CD14-positive monocyte (primary cell): ENCODE results near the gene TMC6. TPM values are rescaled to one million over a fixed set of nuclear protein-coding genes. Genes with fewer than 3 reads are reported as not detected.

Source experiments
- DNase-seq, 3 donors: peaks; one replicate each; pipeline ENCODE4 v3.0.0-alpha.2; 2011 to 2022
- H2AFZ ChIP-seq: 2 replicates; pipeline ENCODE4 v1.6.0; 2012; ENCODE audit warnings: mild to moderate bottlenecking, low read depth, low read length, inconsistent platforms; ENCODE audit not compliant: insufficient read depth, poor library complexity, severe bottlenecking
- H3K27ac ChIP-seq, 2 donors: 1 replicate in 1 of 2; 2 replicates in 1 of 2; pipeline ENCODE4 v1.5.1; 2012 to 2013; ENCODE audit warnings: low read length in 2 of 2, control low read depth in 1 of 2, inconsistent platforms in 1 of 2, low read depth in 1 of 2, mild to moderate bottlenecking in 1 of 2
- H3K27me3 ChIP-seq, 2 donors: one replicate each; pipeline versions ENCODE4 v1.6.0 to v1.6.1; 2011 to 2013; ENCODE audit warnings: low read length in 2 of 2; ENCODE audit not compliant: control insufficient read depth in 2 of 2, insufficient read depth in 2 of 2
- H3K36me3 ChIP-seq, 2 donors: replicated peaks in 1 of 2; 1 replicate in 1 of 2; 2 replicates in 1 of 2; pipeline versions ENCODE4 v1.5.1 to v1.6.1; 2012 to 2013; ENCODE audit warnings: low read length in 2 of 2, control low read depth in 1 of 2, inconsistent platforms in 1 of 2, mild to moderate bottlenecking in 1 of 2; ENCODE audit not compliant: insufficient read depth in 2 of 2, control insufficient read depth in 1 of 2
- H3K4me1 ChIP-seq, 2 donors: 1 replicate in 1 of 2; 2 replicates in 1 of 2; pipeline versions ENCODE4 v1.5.1 to v1.6.1; 2012 to 2013; ENCODE audit warnings: low read length in 2 of 2, control low read depth in 1 of 2, inconsistent platforms in 1 of 2, mild to moderate bottlenecking in 1 of 2, moderate library complexity in 1 of 2; ENCODE audit not compliant: insufficient read depth in 2 of 2, control insufficient read depth in 1 of 2
- H3K4me2 ChIP-seq: replicated peaks from 2 replicates; pipeline ENCODE3; 2012; ENCODE audit warnings: low read length, moderate library complexity, mild to moderate bottlenecking; ENCODE audit not compliant: poor library complexity, severe bottlenecking; ENCODE audit errors: extremely low read depth
- H3K4me3 ChIP-seq, 3 experiments: fragments of 200-600 bp in 1 of 3; sonication (generic) in 1 of 3; replicated peaks in 1 of 3; 1 replicate in 2 of 3; 2 replicates in 1 of 3; pipeline ENCODE4 v1.5.1; 2011 to 2013; ENCODE audit warnings: low read length in 3 of 3, mild to moderate bottlenecking in 3 of 3, control low read depth in 2 of 3, low read depth in 2 of 3, inconsistent platforms in 1 of 3, moderate library complexity in 1 of 3
- H3K79me2 ChIP-seq: 2 replicates; pipeline ENCODE4 v1.6.0; 2012; ENCODE audit warnings: mild to moderate bottlenecking, control low read depth, inconsistent platforms, low read length, moderate library complexity; ENCODE audit not compliant: insufficient read depth
- H3K9ac ChIP-seq: 2 replicates; pipeline ENCODE4 v1.6.0; 2017; ENCODE audit warnings: low read length, mild to moderate bottlenecking; ENCODE audit not compliant: insufficient read depth, poor library complexity, severe bottlenecking
- H3K9me3 ChIP-seq, 2 donors: replicated peaks in 1 of 2; 1 replicate in 1 of 2; 2 replicates in 1 of 2; pipeline versions ENCODE4 v1.5.1 to v1.6.1; 2012 to 2013; ENCODE audit warnings: low read length in 2 of 2, control low read depth in 1 of 2; ENCODE audit not compliant: control insufficient read depth in 1 of 2, insufficient read depth in 1 of 2
- H4K20me1 ChIP-seq: 2 replicates; pipeline ENCODE4 v1.6.0; 2012; ENCODE audit warnings: mild to moderate bottlenecking, low read length, control low read depth, moderate library complexity; ENCODE audit not compliant: insufficient read depth
- H3K27ac Mint-ChIP-seq, 7 donors: one replicate each; pipeline ENCODE4 v1.8.0; 2020; ENCODE audit warnings: mild to moderate bottlenecking in 7 of 7, mixed read lengths in 7 of 7, moderate library complexity in 6 of 7, inconsistent platforms in 2 of 7
- H3K27me3 Mint-ChIP-seq, 3 donors: one replicate each; pipeline ENCODE4 v1.8.0; 2021 to 2022; ENCODE audit warnings: low read depth in 3 of 3, mild to moderate bottlenecking in 3 of 3, mixed read lengths in 3 of 3, moderate library complexity in 3 of 3, inconsistent platforms in 1 of 3
- H3K36me3 Mint-ChIP-seq, 2 donors: one replicate each; pipeline ENCODE4 v1.8.0; 2020; ENCODE audit warnings: mixed read lengths in 2 of 2, inconsistent platforms in 1 of 2, mild to moderate bottlenecking in 1 of 2
- H3K4me1 Mint-ChIP-seq: one replicate; pipeline ENCODE4 v1.8.0; 2020; ENCODE audit warnings: mild to moderate bottlenecking, mixed read lengths
- H3K4me3 Mint-ChIP-seq, 2 donors: one replicate each; pipeline ENCODE4 v1.8.0; 2020; ENCODE audit warnings: mild to moderate bottlenecking in 2 of 2, mixed read lengths in 2 of 2, moderate library complexity in 1 of 2
- H3K9me3 Mint-ChIP-seq, 7 donors: one replicate each; pipeline ENCODE4 v1.8.0; 2020 to 2022; ENCODE audit warnings: mixed read lengths in 7 of 7, mild to moderate bottlenecking in 6 of 7, moderate library complexity in 6 of 7, inconsistent platforms in 2 of 7
- WGBS: methylation state at CpG from one replicate; pipeline ENCODE4 v1.1.5; 2013; ENCODE audit warnings: missing lambda C conversion rate; ENCODE audit not compliant: insufficient coverage; 5-methylcytosine and 5-hydroxymethylcytosine counted together
- intact Hi-C, 2 donors: fragments of 100-400 bp; cut with micrococcal nuclease; formaldehyde crosslinking; loops; one replicate each; pipeline versions ENCODE4 v1.15.0 to v1.15.1; 2023
- polyA plus RNA-seq, 3 donors: library from polyadenylated mRNA; depleted of rRNA in 1 of 3; unstranded in 2 of 3; stranded (reverse) in 1 of 3; fragments of 300-500 nt in 2 of 3; fragments of >200 nt in 1 of 3; fragmentation: Illumina TruSeq in 2 of 3; gene quantifications; 1 replicate in 2 of 3; 2 replicates in 1 of 3; pipeline ENCODE4 v1.2.3, GENCODE V29; 2012 to 2021
- TF ChIP-seq, protein P1 (sequence below): fragments of 200-600 bp; IDR thresholded peaks from one replicate; pipeline ENCODE4 v1.8.0; 2022; ENCODE audit warnings: antibody characterized with exemption, mild to moderate bottlenecking

The TMC6 gene
- polyA plus RNA-seq, 3 donors, result 60.1 to 107 (median 79.2) TPM

DNA sequence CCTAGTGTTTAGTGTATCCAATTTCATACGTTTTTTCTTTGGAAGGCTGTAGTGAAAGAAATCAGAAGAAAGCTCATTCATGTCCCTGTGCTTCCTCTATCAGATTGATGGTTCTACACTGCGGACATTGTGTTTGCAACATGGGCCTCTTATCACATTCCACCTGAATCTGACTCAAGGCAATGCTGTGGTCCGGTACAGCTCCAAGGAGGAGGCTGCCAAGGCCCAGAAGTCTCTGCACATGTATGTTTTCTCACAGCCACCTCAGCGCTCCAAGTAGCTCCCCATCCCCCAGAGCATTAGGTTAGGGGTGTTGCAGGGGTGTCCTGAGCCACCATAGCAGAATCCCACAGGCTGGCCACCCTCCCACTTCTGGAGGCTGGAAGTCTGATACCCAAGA, 25.2 kb downstream of the TMC6 start:
- H3K27me3 ChIP-seq, result no peaks in the 10 kb centered on the region
- Mint-ChIP-seq H3K4me3 (no peak overlapping the region), H3K36me3 (peaks cover 62 to 79% of the 10 kb centered on the region in 2 donors), H3K27me3 (no peaks in the 10 kb centered on the region), H3K9me3 (peaks cover 0 to 14% (median 5%) of the 10 kb centered on the region in 7 donors), H3K27ac (peak overlapping the region in 1 of 7 donors; percentile 6), H3K4me1 (no peaks in the 10 kb centered on the region)
- H3K4me1 ChIP-seq, result no peaks in the 10 kb centered on the region
- H3K9ac ChIP-seq, result no peak overlapping the region
- H3K4me3 ChIP-seq, result no peak overlapping the region
- intact Hi-C loops, result loop anchor here in 1 of 2 donors (5.0 kb wide), 1 partner anchor 129 kb away; the partner anchor contains the start of gene TMEM235
- no peak overlapping the region for H3K4me2 ChIP-seq
- H3K9me3 ChIP-seq, result peaks cover 0 to 8% of the 10 kb centered on the region in 2 donors
- H4K20me1 ChIP-seq, result peaks cover 5% of the 10 kb centered on the region
- H3K36me3 ChIP-seq, result peaks cover 22 to 74% of the 10 kb centered on the region in 2 donors
- 100% methylated on average over 1 of the region's 4 CpGs for WGBS
- no peak overlapping the region for H3K27ac ChIP-seq
- H3K79me2 ChIP-seq, result no peaks in the 10 kb centered on the region
- TF ChIP-seq, protein P1, sequence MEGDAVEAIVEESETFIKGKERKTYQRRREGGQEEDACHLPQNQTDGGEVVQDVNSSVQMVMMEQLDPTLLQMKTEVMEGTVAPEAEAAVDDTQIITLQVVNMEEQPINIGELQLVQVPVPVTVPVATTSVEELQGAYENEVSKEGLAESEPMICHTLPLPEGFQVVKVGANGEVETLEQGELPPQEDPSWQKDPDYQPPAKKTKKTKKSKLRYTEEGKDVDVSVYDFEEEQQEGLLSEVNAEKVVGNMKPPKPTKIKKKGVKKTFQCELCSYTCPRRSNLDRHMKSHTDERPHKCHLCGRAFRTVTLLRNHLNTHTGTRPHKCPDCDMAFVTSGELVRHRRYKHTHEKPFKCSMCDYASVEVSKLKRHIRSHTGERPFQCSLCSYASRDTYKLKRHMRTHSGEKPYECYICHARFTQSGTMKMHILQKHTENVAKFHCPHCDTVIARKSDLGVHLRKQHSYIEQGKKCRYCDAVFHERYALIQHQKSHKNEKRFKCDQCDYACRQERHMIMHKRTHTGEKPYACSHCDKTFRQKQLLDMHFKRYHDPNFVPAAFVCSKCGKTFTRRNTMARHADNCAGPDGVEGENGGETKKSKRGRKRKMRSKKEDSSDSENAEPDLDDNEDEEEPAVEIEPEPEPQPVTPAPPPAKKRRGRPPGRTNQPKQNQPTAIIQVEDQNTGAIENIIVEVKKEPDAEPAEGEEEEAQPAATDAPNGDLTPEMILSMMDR, result no peak
- no peak for DNase-seq
- H2AFZ ChIP-seq, result no peak overlapping the region

DNA sequence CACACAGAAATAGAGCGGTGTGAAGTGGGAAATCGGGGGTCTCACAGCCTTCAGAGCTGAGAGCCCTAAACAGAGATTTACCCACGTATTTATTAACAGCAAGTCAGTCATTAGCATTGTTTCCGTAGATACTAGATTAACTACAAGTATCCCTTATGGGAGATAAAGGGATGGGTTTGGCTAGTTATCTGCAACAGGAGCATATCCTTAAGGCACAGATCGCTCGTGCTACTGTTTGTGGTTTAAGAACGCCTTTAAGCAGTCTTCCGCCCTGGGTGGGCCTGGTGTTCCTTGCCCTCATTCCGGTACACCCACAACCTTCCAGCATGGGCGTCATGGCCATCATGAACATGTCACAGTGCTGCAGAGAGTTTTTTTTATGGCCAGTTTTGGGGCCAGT, 27.0 kb downstream of the TMC6 start:
- no peak overlapping the region for H3K4me3 ChIP-seq
- H4K20me1 ChIP-seq, result no peaks in the 10 kb centered on the region
- intact Hi-C loops, result loop anchor here in 1 of 2 donors (5.0 kb wide), 1 partner anchor 131 kb away; the partner anchor contains the start of gene TMEM235
- H3K36me3 Mint-ChIP-seq, result peaks cover 65 to 74% of the 10 kb centered on the region in 2 donors
- no peaks in the 10 kb centered on the region for H3K4me1 Mint-ChIP-seq
- no peak overlapping the region for H3K27ac ChIP-seq
- H3K4me1 ChIP-seq, result no peaks in the 10 kb centered on the region
- no peaks in the 10 kb centered on the region for H3K79me2 ChIP-seq
- H3K36me3 ChIP-seq, result peaks cover 29 to 79% of the 10 kb centered on the region in 2 donors
- DNase-seq, result no peak
- no peak overlapping the region for H3K4me2 ChIP-seq
- H3K27ac Mint-ChIP-seq, result no peak overlapping the region
- peaks cover 0 to 8% of the 10 kb centered on the region in 2 donors for H3K9me3 ChIP-seq
- H3K9me3 Mint-ChIP-seq, result peaks cover 0 to 14% (median 5%) of the 10 kb centered on the region in 7 donors
- H3K9ac ChIP-seq, result no peak overlapping the region
- H3K4me3 Mint-ChIP-seq, result no peak overlapping the region
- TF ChIP-seq, protein P1, result no peak
- WGBS, result 90% methylated on average over 2 of the region's 10 CpGs
- H2AFZ ChIP-seq, result no peak overlapping the region
- H3K27me3 Mint-ChIP-seq, result no peaks in the 10 kb centered on the region
- H3K27me3 ChIP-seq, result no peaks in the 10 kb centered on the region
